Ishikawa (cell line): Measurements from ENCODE around the gene RS1.
A peak's percentile ranks its signal among the peaks of the same experiment; 100 is the strongest.

Experiments used
- CEBPB ChIP-seq: IDR thresholded peaks from 2 replicates; pipeline ENCODE4 v1.6.1; 2012
- CREB1 ChIP-seq: IDR thresholded peaks from 2 replicates; pipeline ENCODE4 v1.6.1; 2012; ENCODE audit warnings: low read depth
- EGR1 ChIP-seq: IDR thresholded peaks from 2 replicates; pipeline ENCODE4 v1.6.1; 2012
- EP300 ChIP-seq: IDR thresholded peaks from 2 replicates; pipeline ENCODE4 v1.6.1; 2012; ENCODE audit warnings: borderline replicate concordance
- FOXM1 ChIP-seq: IDR thresholded peaks from 2 replicates; pipeline ENCODE4 v1.6.1; 2012; ENCODE audit warnings: low read depth, borderline replicate concordance
- NFIC ChIP-seq: IDR thresholded peaks from 2 replicates; pipeline ENCODE4 v1.6.1; 2012
- RAD21 ChIP-seq: IDR thresholded peaks from 2 replicates; pipeline ENCODE4 v1.6.1; 2012; ENCODE audit warnings: low read depth
- REST ChIP-seq: IDR thresholded peaks from 2 replicates; pipeline ENCODE4 v1.6.1; 2012; ENCODE audit warnings: low read depth, mild to moderate bottlenecking
- TAF1 ChIP-seq: IDR thresholded peaks from 2 replicates; pipeline ENCODE4 v1.6.1; 2012; ENCODE audit warnings: low read depth, mild to moderate bottlenecking
- TCF12 ChIP-seq: IDR thresholded peaks from 2 replicates; pipeline ENCODE4 v1.6.1; 2012; ENCODE audit warnings: low read depth
- TEAD4 ChIP-seq: IDR thresholded peaks from 2 replicates; pipeline ENCODE4 v1.6.1; 2012
- USF1 ChIP-seq: IDR thresholded peaks from 2 replicates; pipeline ENCODE4 v1.6.1; 2012
- YY1 ChIP-seq: IDR thresholded peaks from 2 replicates; pipeline ENCODE4 v1.6.1; 2012; ENCODE audit warnings: low read depth
- ZBTB7A ChIP-seq: IDR thresholded peaks from 2 replicates; pipeline ENCODE4 v1.6.1; 2012; ENCODE audit warnings: low read depth
- TF ChIP-seq, protein P1 (sequence below): IDR thresholded peaks from 2 replicates; pipeline ENCODE4 v1.6.1; 2012

The RS1 gene

GRCh38 chrX:18654875-18655836 is 16.8 kb downstream of the RS1 start:
- TF ChIP-seq EP300 (no peak), NFIC (no peak), REST (no peak), CEBPB (no peak), TEAD4 (no peak), USF1 (peak; percentile 77)

GRCh38 chrX:18652636-18653035 is 19.3 kb downstream of the RS1 start:
- TF ChIP-seq, protein P1, sequence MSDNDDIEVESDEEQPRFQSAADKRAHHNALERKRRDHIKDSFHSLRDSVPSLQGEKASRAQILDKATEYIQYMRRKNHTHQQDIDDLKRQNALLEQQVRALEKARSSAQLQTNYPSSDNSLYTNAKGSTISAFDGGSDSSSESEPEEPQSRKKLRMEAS: no peak
- no peak for TF ChIP-seq REST
- no peak for TF ChIP-seq TEAD4
- TF ChIP-seq CREB1: no peak
- no peak for TF ChIP-seq YY1
- no peak for TF ChIP-seq USF1
- no peak for TF ChIP-seq NFIC
- no peak for TF ChIP-seq EGR1

- TF ChIP-seq EGR1 (no peak), USF1 (no peak), EP300 (no peak), TAF1 (no peak), RAD21 (no peak), TEAD4 (no peak), NFIC (no peak)
- TF ChIP-seq, protein P1: no peak
These were observed 21.2 kb downstream of the RS1 start for GRCh38 chrX:18650662-18651061.

- TF ChIP-seq TCF12: no peak
- no peak for TF ChIP-seq YY1
- no peak for TF ChIP-seq EP300
- TF ChIP-seq NFIC: no peak
- no peak for TF ChIP-seq RAD21
- no peak for TF ChIP-seq CEBPB
- no peak for TF ChIP-seq REST
- TF ChIP-seq TEAD4: no peak
- no peak for TF ChIP-seq ZBTB7A
- no peak for TF ChIP-seq USF1
- TF ChIP-seq EGR1: no peak
- TF ChIP-seq CREB1: no peak
- TF ChIP-seq TAF1: no peak
- no peak for TF ChIP-seq FOXM1
- TF ChIP-seq, protein P1: no peak
These were observed 22.4 kb downstream of the RS1 start for GRCh38 chrX:18649498-18649951.
